RWPE2 (cell line): Measurements from ENCODE around the gene UCK2.

Source experiments
- ATAC-seq: fragments of 200-7000 bp; cut with Tn5 transposase; 3 replicates; pipeline ENCODE4 v1.9.1; 2021; ENCODE audit warnings: low read depth
- DNase-seq: peaks from one replicate; pipeline ENCODE4 v3.0.0-alpha.2; 2020; ENCODE audit warnings: low spot score
- H3K27ac ChIP-seq: fragments of 450-650 bp; 2 replicates; pipeline ENCODE4 v1.5.1; 2017; ENCODE audit warnings: mild to moderate bottlenecking; ENCODE audit not compliant: poor library complexity, severe bottlenecking
- H3K27me3 ChIP-seq: fragments of 250-450 bp; sonication (Bioruptor Pico); 2 replicates; pipeline ENCODE4 v1.5.1; 2021; ENCODE audit warnings: mild to moderate bottlenecking, moderate library complexity; ENCODE audit not compliant: insufficient read depth, poor library complexity, severe bottlenecking
- H3K36me3 ChIP-seq: fragments of 250-450 bp; sonication (Bioruptor Pico); 2 replicates; pipeline ENCODE4 v1.5.1; 2020; ENCODE audit warnings: low read depth, mild to moderate bottlenecking, moderate library complexity
- H3K4me1 ChIP-seq: fragments of 250-450 bp; sonication (Bioruptor Pico); 2 replicates; pipeline ENCODE4 v1.5.1; 2021; ENCODE audit warnings: mild to moderate bottlenecking, moderate library complexity; ENCODE audit not compliant: insufficient read depth, poor library complexity, severe bottlenecking
- H3K4me3 ChIP-seq: fragments of 250-450 bp; sonication (Bioruptor Pico); 2 replicates; pipeline ENCODE4 v1.5.1; 2021; ENCODE audit warnings: mild to moderate bottlenecking, moderate library complexity; ENCODE audit not compliant: severe bottlenecking
- H3K9me3 ChIP-seq: fragments of 250-450 bp; sonication (Bioruptor Pico); 2 replicates; pipeline ENCODE4 v1.5.1; 2021; ENCODE audit warnings: mild to moderate bottlenecking, moderate library complexity; ENCODE audit not compliant: severe bottlenecking
- CTCF ChIP-seq: fragments of 450-650 bp; IDR thresholded peaks from one replicate; pipeline ENCODE4 v1.5.1; 2017; ENCODE audit warnings: mild to moderate bottlenecking, moderate library complexity; ENCODE audit not compliant: poor library complexity, severe bottlenecking

UCK2 gene

GRCh38 chr1:165884690-165885304 lies 57.4 kb downstream of the UCK2 start:
- Histone ChIP-seq H3K27ac (no peak overlapping the region), H3K27me3 (no peaks in the 10 kb centered on the region), H3K9me3 (no peaks in the 10 kb centered on the region), H3K36me3 (0 out of 2 replicates have a peak, but pooled peaks cover 4% of the 10 kb centered on the region), H3K4me1 (peaks cover 24% of the 10 kb centered on the region), H3K4me3 (no peak overlapping the region)
- TF ChIP-seq CTCF: no peak
- no peak for DNase-seq
- no peak for ATAC-seq

- Histone ChIP-seq H3K4me3 (no peak overlapping the region), H3K36me3 (peaks cover 4% of the 10 kb centered on the region), H3K27ac (no peak overlapping the region), H3K27me3 (no peaks in the 10 kb centered on the region), H3K4me1 (peaks cover 24% of the 10 kb centered on the region), H3K9me3 (no peaks in the 10 kb centered on the region)
- no peak for TF ChIP-seq CTCF
- DNase-seq (no peak), ATAC-seq (no peak)
Observed at GRCh38 chr1:165885305-165885694, 57.9 kb downstream of the UCK2 start.

- DNase-seq: no peak
- peaks cover 24% of the 10 kb centered on the region for H3K4me1 ChIP-seq
- no peak overlapping the region for H3K4me3 ChIP-seq
- peaks cover 13% of the 10 kb centered on the region for H3K36me3 ChIP-seq
- ATAC-seq: no peak
- H3K27me3 ChIP-seq: no peaks in the 10 kb centered on the region
- H3K27ac ChIP-seq: no peak overlapping the region
- H3K9me3 ChIP-seq: no peaks in the 10 kb centered on the region
- TF ChIP-seq CTCF: no peak
Observed at GRCh38 chr1:165886193-165886592, 58.8 kb downstream of the UCK2 start.

GRCh38 chr1:165886983-165887382 lies 59.6 kb downstream of the UCK2 start:
- Histone ChIP-seq H3K27ac (no peak overlapping the region), H3K4me1 (peaks cover 24% of the 10 kb centered on the region), H3K9me3 (no peaks in the 10 kb centered on the region), H3K4me3 (no peak overlapping the region), H3K36me3 (peaks cover 21% of the 10 kb centered on the region), H3K27me3 (no peaks in the 10 kb centered on the region)
- DNase-seq (no peak), ATAC-seq (no peak)
- TF ChIP-seq CTCF: no peak

GRCh38 chr1:165887877-165888551 lies 60.6 kb downstream of the UCK2 start:
- ATAC-seq (no peak), DNase-seq (no peak)
- Histone ChIP-seq H3K4me3 (no peak overlapping the region), H3K27ac (no peak overlapping the region), H3K36me3 (peaks cover 24% of the 10 kb centered on the region), H3K4me1 (peaks cover 22% of the 10 kb centered on the region), H3K27me3 (no peaks in the 10 kb centered on the region), H3K9me3 (no peaks in the 10 kb centered on the region)
- no peak for TF ChIP-seq CTCF
